DMS153 treated with DMSO at 0.1 percent for 48 hours (cell line): ENCODE results near the gene C10orf90.

Experiments
- DNase-seq: peaks from one replicate; lab custom pipeline; 2025; ENCODE audit not compliant: unreplicated experiment; lab: John Stamatoyannopoulos, UW

Gene C10orf90

GRCh38 chr10:126638542-126638941, 32.0 kb downstream of the C10orf90 start:
- DNase-seq = no peak

DNA sequence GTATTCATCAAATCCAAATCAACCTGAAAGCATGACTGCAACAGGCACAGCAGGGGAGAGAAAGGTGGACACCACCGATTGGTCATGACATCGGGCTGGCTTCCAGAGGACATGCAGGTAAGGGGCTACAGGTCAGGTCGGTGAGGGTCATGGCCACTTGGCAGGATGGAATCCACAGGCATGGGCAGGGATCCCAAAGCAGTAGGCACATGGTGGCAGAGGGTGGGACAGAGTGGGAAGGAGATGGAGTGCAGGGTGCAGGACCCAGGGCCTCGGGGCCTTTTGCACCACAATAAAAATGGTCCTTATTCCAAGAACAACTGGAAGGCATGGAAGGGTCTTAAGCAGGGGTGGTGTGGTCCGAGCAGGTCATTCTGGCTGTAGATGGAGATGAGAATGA, 33.0 kb downstream of the C10orf90 start:
- DNase-seq = no peak

DNA sequence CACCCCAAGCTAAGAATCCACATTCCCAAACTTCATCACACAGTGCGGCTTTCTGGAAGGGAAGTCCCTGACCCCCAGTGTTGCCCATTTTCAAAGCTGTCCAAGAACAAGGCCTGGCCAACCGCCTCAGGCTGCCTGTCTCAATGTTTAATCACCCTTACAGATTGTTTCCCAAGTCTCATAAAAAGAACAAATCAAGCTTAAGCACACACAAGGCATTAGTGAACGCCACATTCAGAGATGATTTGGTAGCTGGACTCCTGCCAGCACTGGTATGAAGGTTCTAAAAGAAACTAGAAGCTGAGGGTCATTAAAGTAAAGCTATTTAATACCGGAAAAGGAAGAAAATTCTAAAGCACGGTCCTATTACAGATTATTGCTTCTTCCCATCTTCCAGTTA, 35.6 kb downstream of the C10orf90 start:
- DNase-seq = no peak

DNA sequence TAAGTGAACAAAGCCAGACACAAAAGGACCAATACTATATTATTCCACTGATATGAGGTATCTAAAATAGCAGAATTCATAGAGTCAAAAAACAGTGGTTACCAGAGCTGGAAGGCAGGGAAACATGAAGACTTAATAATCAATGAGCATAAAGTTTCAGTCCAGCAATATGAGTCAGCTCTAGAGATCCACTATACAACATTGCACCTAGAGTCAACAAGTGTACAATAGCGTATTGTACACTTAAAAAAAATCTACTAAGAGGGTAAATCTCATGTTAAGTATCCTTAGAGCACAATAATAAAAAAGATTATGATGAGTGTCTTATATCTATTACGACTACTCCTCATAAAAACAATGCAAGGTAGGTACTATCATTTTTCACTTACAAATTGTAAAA, 36.1 kb downstream of the C10orf90 start:
- no peak for DNase-seq

- no peak for DNase-seq
These were observed 37.8 kb downstream of the C10orf90 start for GRCh38 chr10:126632705-126633104.

GRCh38 chr10:126629925-126630624, 40.4 kb downstream of the C10orf90 start:
- no peak for DNase-seq

DNA sequence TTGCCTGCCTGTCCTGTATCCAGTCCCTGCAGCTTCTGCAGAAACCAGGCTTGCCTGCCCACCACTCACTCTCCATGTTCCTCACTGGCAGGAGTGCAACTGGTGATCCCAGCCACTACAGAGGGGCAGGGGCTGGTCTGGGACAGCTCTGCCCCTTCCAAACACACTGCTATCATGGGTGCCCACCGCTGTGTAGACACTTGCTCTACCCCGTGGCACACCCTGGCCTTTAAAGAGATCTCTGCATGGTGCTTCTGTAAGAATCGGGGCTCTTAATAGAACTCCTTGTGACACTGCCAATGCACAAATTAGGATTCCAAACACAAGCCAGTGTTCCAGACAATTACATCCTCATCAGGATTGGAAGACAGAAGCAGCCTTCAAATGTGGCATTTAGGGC, 41.7 kb downstream of the C10orf90 start:
- DNase-seq = no peak

- DNase-seq = no peak
These were observed 48.6 kb downstream of the C10orf90 start for GRCh38 chr10:126621846-126622245.

- DNase-seq = no peak
These were observed 52.0 kb downstream of the C10orf90 start for GRCh38 chr10:126618466-126618865.

DNA sequence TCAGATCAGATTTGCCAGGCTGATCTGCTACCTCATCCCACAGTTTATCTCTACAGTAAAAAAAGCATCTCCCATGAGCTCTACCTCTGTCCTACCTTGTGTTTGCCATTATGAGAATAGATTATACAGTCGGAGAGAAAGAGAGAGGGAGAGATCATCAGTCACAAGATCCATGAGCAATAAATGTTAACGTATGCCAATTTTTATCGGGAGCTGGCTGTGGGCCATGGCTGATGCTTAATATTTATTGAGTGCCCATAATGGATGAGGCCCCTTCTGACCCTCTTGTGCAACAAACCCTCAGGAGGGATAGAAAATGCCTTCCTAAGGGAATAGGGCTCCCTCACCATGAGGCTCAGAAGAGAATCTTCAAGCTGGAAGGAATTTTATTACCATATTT, 52.8 kb downstream of the C10orf90 start:
- DNase-seq = no peak

DNA sequence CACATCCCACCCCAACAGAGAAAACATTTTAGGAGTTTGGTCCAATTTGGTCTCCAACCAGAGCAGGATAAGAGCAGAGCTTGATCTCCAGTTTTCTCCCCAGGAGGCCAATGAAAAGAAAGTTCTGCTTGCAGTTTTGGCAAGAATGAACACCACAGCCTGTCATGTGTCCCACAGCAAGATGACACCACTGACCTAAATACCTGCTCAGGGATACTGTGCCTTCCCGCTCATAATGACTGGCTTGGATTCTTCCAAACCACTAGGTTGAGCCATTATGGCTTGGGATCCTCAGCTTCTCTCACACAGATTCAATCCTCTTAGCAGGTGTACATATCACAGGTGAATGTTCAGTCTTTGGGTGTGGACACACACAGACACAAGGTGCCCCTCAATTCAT, 53.3 kb downstream of the C10orf90 start:
- no peak for DNase-seq

DNA sequence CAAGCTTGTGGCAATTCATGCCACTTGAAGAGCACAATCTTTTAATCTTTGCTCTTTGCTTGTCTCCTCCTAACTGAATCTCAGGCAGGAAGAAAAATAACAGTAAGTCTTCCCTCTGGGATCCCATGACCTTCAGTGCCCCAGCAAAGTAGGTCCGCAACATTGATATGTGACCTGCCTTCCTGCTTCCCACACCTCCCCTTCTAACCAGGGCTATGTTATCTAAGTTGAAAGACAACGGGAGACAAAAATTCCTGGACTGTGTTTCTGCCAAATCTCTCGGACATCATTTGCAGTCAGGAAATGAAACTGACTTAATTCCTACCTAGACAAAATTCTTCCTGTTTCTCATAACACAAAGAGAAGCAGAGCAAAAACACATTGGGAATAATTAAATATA, 53.8 kb downstream of the C10orf90 start:
- no peak for DNase-seq

DNA sequence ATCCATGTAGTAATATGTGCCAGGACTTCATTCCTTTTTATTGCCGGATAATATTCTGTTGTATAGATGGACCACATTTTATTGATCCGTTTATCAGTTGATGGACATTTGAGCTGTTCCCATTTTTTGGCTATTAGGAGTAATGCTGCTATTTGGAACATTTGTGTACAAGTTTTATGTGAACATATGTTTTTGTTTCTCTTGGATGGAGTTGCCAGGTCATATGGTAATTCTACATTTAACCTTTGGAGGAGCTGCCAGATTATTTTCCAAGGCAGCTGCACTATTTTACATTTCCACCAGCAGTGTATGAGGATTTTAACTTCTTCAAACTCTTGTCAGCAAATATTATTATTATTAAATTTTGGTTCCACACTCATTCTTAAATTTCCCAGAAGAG, 59.2 kb downstream of the C10orf90 start:
- DNase-seq = no peak

DNA sequence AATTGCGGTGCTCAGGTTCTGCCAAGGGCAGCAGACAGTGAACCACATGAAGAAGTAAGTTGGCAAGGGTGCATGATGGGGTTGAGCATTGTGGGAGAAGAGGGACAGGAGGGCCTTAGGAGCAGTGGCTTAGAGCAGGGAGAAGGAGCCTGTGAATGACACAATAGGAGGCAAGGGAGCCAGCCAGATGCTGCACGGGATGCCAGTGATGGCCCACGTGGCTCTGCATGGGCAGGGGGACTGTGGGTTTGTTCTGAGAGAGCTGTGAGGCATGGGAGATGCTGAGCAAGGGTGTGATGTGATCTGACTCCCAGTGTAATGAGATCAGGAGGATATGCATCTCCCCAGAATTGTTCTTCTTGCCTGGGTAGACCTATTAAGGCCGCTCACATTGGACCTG, 60.9 kb downstream of the C10orf90 start:
- DNase-seq = no peak

DNA sequence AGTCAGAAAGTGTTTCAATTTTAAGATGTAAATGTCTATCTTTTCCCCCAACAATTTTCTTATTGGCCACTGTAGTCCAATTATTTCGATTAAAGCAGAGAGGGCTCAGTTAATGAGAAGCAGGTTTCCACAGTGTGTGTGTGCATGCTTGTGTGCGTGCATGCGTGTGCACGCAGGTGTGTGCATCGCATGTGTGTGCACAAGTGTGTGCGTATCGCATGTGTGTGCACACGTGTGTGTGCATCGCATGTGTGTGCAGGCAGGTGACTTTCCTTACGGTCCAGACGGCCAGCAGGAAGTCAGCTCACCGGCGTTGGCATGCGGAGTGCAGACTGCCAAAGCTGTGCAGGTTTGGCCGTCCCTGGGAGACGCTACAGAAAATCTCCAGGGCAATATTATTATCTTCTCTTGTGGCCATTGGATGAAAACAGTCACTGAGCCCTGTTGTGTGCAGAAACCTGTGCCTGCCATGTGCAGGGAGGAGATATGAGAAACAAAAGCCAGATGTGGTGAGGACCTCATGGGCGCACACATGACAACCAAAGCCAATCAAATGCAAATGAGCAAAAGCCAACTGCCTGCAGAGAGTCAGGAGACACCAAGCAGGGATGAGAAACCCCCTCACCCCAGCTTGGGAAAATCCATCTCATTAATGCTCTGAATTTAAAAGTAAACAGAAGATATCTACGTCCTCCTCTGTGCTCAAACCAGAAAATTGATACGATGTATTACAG, 70.4 kb downstream of the C10orf90 start:
- DNase-seq = no peak

DNA sequence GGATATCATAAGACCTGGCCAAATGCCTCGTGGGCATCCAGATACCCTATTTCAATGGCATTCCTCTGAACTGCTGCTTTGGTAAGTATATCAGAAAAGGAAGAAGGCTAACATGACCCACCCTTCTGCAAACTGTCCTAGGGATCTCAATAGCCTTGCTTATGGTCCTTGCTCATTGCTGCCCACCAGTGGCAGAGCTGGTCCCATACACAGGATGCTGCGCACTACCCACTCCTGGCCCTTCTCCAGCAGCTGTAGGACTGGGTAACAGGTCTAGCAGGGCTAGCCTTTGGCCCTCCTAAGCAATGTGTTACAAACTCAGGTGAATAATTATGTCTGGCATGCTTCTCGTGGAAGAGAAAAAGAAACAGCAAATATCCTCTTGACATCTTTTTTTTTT, 72.5 kb downstream of the C10orf90 start:
- DNase-seq = peak; percentile 31

DNA sequence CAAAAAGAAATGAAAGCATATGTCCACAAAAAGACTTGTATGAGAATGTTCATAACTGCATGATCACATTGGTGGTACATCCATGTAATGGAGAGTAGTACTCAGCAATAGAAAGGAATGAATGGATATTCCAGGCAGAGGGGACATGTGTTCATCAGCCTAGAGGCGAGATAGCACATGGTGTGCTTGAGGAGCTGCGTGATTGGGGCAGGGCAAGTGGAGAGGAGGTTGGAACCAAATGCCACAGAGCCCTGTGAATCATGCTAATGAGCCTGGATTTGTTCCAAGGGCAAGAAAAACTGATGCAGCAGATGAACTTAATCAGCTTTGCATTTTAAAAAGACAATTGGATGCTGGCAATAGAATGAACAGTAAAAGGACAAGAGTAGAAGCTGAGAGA, 73.3 kb downstream of the C10orf90 start:
- no peak for DNase-seq

DNA sequence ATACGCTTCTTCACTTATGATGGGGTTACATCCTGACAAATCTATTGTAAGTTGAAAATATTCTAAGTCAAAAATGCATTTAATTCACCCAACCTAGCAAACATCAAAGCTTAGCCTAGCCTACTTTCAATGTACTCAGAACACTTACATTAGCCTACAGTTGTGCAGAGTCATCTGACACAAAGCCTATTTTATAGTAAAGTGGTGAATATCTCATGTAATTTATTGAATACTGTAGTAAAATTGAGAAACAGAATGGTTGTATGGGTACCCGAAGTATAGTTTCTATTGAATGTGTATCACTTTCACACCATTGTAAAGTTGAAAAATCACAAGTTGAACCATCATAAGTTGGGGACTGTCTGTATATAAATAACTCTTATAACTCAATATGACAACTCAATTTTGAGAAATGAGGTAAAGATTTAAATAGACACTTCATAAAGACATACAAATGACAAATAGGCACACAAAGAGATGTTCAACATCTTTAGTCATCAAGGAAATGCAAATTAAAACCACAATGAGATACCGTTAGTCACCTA, 73.9 kb downstream of the C10orf90 start:
- no peak for DNase-seq

DNA sequence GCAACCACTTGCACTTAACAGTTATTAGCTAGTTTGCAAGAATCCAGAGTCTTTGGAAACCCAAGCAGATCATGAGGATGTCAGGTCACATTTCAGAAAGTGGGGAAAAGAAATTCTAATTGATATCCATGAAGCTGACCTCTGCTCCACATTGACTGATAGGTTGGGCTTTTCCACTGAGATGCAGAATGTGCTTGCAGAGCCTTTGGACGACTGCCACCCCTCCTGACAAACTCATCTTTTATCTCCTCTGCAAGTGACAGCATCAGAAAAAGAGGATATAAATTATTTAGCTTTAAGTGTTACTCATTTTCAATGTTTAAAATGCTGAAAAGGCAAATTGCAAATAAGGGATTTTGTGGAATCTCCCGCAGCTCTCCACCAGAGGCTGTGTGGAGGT, 75.3 kb downstream of the C10orf90 start:
- DNase-seq = no peak

DNA sequence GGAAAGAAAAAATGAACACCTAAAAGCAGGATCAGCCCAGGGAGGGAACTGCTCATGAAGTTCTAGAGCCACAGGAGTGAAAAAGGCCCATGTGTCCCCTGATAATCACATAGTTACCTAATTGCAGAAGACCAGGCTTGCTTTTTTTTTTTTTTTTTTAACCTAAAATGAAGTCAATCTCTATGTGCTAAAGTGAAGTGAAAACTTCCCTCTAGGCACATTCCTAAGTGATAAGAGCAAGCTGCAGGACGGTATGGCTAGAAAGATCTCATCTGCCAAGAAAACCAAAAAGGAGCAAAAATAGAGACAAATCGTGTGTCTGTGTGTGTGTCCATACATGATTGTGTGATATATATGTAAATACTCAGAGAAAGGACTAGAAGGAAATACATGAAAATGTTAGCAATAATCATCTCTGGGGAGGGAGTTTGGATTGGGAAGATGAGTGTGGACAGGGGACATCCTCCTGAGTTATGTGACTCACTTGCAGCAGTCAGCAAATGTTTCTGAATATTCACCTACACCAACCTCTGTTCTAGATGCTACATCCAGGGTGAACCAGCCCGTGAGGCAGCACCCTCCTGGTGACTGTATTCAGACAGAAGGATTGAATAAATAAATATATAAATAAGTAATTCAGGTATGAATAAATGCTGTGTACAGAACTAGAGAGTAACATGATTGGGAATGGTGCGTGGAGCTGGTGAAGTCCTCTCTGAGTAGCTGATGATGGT, 76.4 kb downstream of the C10orf90 start:
- DNase-seq = no peak

- DNase-seq = no peak
These were observed 77.6 kb downstream of the C10orf90 start for GRCh38 chr10:126592901-126593300.

DNA sequence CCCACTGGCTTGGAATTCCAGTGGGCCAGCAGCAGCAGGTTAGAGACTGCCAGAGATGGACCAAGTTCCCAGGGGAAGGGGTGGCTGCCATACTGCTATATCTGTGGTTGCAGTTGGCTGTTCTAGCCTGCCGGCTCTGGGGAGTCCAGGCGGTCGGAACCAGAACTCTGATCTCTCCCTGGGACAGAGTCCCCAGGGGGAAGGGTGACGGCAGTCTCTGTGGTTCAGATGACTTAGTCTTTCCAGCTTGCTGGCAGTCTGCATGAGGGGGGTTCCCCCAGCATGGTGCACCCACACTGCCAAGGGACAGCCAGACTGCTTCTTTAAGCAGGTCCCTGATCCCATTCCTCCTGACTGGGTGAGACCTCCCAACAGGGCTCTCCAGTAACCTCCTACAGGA, 82.5 kb downstream of the C10orf90 start:
- DNase-seq = no peak
